GM12865 (cell line): ENCODE measurements around the gene SELPLG.

Experiments
- DNase-seq: peaks from one replicate; pipeline ENCODE4 v3.0.0; 2010; ENCODE audit warnings: low read depth
- H3K4me3 ChIP-seq: 2 replicates; pipeline ENCODE4 v1.5.1; 2011; ENCODE audit warnings: mild to moderate bottlenecking, low read depth, low read length, control low read depth
- CTCF ChIP-seq: IDR thresholded peaks from 2 replicates; pipeline ENCODE4 v1.5.1; 2011; ENCODE audit warnings: low read length, control low read depth, low read depth, inconsistent platforms; ENCODE audit not compliant: insufficient read depth; ENCODE audit errors: missing control alignments

Gene SELPLG

DNA sequence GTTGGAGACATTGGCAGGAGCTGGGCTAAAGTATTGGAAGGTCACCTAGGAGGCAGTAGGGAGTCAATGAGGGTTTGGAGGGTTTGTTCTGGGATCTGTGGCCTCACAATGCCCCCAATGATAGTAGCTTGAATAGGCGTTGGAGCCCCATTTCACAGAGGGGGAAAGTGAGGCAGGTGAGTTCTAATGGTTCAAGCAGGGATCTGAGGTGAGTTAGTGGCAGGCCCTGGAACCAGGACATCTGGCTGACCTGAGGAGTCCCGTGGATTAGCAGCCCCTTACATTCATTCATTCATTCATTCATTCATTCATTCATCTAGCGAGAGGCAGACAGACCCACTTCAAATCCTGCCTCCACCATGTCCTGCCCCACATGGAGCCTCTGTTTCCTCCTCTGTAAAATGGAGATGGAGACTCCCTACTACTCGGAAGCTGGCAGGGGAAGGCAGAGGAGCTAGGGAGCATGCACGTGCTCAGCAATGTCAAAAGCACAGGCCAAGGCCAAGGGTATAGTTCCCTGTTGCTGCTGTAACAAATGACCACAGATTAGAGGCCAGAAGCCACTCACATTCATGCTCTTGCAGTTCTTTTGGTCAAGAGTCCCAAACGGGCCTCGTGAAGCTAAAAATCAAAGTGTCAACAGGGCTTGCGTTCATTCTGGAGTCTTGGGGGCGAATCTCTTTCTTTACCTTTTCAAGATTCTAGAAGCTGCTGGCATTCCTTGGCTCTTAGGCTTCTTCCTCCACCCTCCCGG is 33.6 kb downstream of the SELPLG start:
- no peak for DNase-seq
- no peak for TF ChIP-seq CTCF
- H3K4me3 ChIP-seq, result no peak overlapping the region

- TF ChIP-seq CTCF, result no peak
- DNase-seq, result no peak
- no peak overlapping the region for H3K4me3 ChIP-seq
Observed at GRCh38 chr12:108599541-108599940, 34.2 kb downstream of the SELPLG start.

GRCh38 chr12:108598553-108599250 is 35.0 kb downstream of the SELPLG start:
- TF ChIP-seq CTCF, result no peak

DNA sequence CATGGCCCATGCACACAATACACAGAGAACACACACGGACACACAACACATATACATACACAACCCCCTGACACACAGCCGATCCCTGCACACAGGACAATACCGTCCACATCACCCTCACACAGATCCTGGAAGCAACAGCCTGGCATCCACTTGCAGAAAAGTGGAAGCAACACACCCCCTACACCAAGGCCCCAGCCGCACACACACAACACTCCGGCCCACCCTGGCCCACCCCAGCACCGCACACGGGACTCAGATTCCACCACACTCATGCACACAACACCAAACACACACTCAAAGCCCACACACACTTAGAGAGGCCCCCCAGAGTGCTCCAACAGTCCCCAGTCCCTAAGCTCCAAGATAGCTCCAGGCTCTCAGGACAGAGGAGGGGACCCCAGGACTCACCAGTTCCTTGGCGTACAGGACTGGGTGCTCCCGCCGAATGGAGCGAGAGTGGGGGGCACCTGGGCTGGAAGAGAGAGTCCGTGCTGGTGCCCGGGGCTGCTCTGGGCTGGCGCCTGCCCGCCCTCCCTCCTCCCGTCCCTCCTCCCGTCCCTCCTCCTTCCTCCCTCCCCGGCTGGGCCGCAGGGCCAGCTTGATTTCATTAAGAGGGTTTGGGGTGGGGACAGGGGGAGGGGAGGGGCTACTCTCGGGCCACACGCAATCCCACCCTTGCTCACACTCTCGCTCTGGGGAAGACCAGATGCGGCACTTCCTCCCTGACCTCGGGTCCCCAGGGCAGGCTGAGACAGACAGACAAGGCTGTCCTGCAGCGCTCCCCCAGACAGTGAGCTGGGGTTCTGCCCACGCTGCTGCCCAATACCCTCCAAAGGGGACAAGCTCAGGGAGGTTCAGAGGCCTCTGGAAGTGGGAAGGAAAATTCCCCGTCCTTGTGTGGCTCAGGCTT is 35.9 kb downstream of the SELPLG start, which contains the start of gene TMEM119:
TMEM119 (minus strand) TSS at position 526 of the 913 bp plus-strand sequence. CDS start 5,701 bp downstream, outside the sequence.
- DNase-seq, result no peak
- H3K4me3 ChIP-seq, result no peak within 1 kb of the TSS

More at GRCh38 chr12:108598553-108599250, 35.0 kb downstream of the SELPLG start:
- H3K4me3 ChIP-seq, result no peak overlapping the region
- DNase-seq, result no peak

GRCh38 chr12:108596854-108597558 is 36.7 kb downstream of the SELPLG start:
- H3K4me3 ChIP-seq, result no peak overlapping the region
- no peak for TF ChIP-seq CTCF
- no peak for DNase-seq

More for the DNA sequence above, 35.9 kb downstream of the SELPLG start, which contains the start of gene TMEM119:
- no peak for TF ChIP-seq CTCF
